ENCODE measurements around the gene LANCL1. TPM values are rescaled to one million over a fixed set of nuclear protein-coding genes. Genes with fewer than 3 reads are reported as not detected.
A peak's percentile ranks its signal among the peaks of the same experiment; 100 is the strongest.

LANCL1 gene
- total and polyA plus RNA-seq, 8 donors, result 27.5 to 79.8 (median 71.9) TPM

- Histone ChIP-seq H3K4me3 (no peak overlapping the region), H3K27ac (no peak overlapping the region), H3K27me3 (no peaks in the 10 kb centered on the region), H3K9me3 (peaks cover 0 to 31% of the 10 kb centered on the region in 2 donors), H3K36me3 (no peaks in the 10 kb centered on the region), H3K4me1 (no peaks in the 10 kb centered on the region)
- intact Hi-C loops (cut with DNase I), result no loop called here
- ATAC-seq (peak; percentile 29), DNase-seq (no peak)
- TF ChIP-seq CTCF (IDR thresholded peaks at IDR 0.05), result no peak
These were observed 54.6 kb downstream of the LANCL1 start for GRCh38 chr2:210421916-210422315.

DNA sequence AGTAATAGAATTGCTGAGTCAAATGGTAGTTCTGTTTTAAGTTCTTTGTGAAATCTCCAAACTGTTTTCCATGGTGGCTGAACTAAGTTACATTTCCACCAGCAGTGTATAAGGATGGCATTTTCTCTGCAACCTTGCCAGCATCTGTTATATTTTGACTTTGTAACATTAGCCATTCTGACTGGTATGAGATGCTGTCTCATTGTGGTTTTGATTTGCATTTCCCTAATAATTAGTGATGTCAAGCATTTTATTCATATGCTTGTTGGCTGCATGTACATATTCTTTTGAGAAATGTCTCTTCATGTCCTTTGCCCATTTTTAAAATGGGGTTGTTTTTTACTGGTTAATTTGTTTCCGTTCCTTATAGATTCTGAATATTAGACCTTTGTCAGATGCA is 63.9 kb downstream of the LANCL1 start:
- Histone ChIP-seq H3K4me1 (no peaks in the 10 kb centered on the region), H3K27me3 (no peaks in the 10 kb centered on the region), H3K36me3 (no peaks in the 10 kb centered on the region), H3K9me3 (no peaks in the 10 kb centered on the region), H3K27ac (no peak overlapping the region), H3K4me3 (no peak overlapping the region)
- ATAC-seq (no peak), DNase-seq (no peak)
- intact Hi-C loops (cut with DNase I), result no loop called here
- no peak for TF ChIP-seq CTCF (IDR thresholded peaks at IDR 0.05)

- intact Hi-C loops (cut with DNase I), result no loop called here
- H3K4me1 ChIP-seq, result no peaks in the 10 kb centered on the region
- H3K27me3 ChIP-seq, result no peaks in the 10 kb centered on the region
- H3K27ac ChIP-seq, result no peak overlapping the region
- DNase-seq, result no peak
- TF ChIP-seq CTCF (IDR thresholded peaks at IDR 0.05), result no peak
- no peaks in the 10 kb centered on the region for H3K9me3 ChIP-seq
- ATAC-seq, result no peak
- H3K4me3 ChIP-seq, result no peak overlapping the region
- no peaks in the 10 kb centered on the region for H3K36me3 ChIP-seq
These were observed 66.0 kb downstream of the LANCL1 start for GRCh38 chr2:210410542-210410941.

GRCh38 chr2:210399440-210400041 is 77.0 kb downstream of the LANCL1 start:
- DNase-seq (peak in 1 of 4 donors; percentile 18), ATAC-seq (peak; percentile 72)
- Histone ChIP-seq H3K4me3 (no peak overlapping the region), H3K36me3 (no peaks in the 10 kb centered on the region), H3K27ac (no peak overlapping the region), H3K4me1 (no peaks in the 10 kb centered on the region), H3K27me3 (no peaks in the 10 kb centered on the region), H3K9me3 (no peaks in the 10 kb centered on the region)
- intact Hi-C loops (cut with DNase I), result loop anchor here in 1 of 2 donors (10.0 kb wide), 1 partner anchor 145 kb away; no protein-coding TSS in a partner anchor
- peak in 1 of 2 donors; percentile 48 for TF ChIP-seq CTCF (IDR thresholded peaks at IDR 0.05)

DNA sequence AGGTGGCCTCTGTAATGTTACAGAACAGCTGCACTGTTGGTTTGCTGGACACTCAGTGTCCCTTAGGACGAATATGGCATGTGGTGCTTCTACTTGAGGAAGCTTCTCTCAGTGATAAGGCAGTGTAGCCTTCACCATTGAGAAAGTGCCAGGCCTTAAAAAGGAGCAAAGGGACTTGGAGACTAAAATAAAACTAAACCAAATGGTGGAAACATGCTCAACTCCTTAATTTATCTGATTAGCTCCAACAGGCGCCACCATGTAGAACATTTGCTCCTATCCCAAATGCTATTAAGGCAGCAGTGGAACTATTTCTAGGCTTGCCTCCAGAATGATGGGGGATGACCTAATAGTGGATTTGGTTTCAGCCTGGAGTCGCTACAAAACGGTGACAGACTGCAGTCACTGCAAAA is 84.1 kb downstream of the LANCL1 start:
- Histone ChIP-seq H3K27ac (no peak overlapping the region), H3K9me3 (no peaks in the 10 kb centered on the region), H3K4me1 (no peaks in the 10 kb centered on the region), H3K27me3 (no peaks in the 10 kb centered on the region), H3K36me3 (no peaks in the 10 kb centered on the region), H3K4me3 (no peak overlapping the region)
- intact Hi-C loops (cut with DNase I), result loop anchor here in 1 of 2 donors (10.0 kb wide), 1 partner anchor 138 kb away; no protein-coding TSS in a partner anchor
- TF ChIP-seq CTCF (IDR thresholded peaks at IDR 0.05), result no peak
- DNase-seq (no peak), ATAC-seq (no peak)

Measured in left lung (tissue), 10 donors.